HTR-8/SVneo (cell line): ENCODE measurements around the gene CERKL.

ENCODE experiments used
- DNase-seq: peaks from one replicate; pipeline ENCODE4 v3.0.0; 2011; ENCODE audit warnings: low spot score, mixed read lengths; ENCODE audit not compliant: insufficient read length
- FAIRE-seq: peaks from 2 replicates; lab custom pipeline; 2011; peaks lifted over from hg19 to GRCh38; lab: Jason Lieb, UNC

Gene CERKL

DNA sequence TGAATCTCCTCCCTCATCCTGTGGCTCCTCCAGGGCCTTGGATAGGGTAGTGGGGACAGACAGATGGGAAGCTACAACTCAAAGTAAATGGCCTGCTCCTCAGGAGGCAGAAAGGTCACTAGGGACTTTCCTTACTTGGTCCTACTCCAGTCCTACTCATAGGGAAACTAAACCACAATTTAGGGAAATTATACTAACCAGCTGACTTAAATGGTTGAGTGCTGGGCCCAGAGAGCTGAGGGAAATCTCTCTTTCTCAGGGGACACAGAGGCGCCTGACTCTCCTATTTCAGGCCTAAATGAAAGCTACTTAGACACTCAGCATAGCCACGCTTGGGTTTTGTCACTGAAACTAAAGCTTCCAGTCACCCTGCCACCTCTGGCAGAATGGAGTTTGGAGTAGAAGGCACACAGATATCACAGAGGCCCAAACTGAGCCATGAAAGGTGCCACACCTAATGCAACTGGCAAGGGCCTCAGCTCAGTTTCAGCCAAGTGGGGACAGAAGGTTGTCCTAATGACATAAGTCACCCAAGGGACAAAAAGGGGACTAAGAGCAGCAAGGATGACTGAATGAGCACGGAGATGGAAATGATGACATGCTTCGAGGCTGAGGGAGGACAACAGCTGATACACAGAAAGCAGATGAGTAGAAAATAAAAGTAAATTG, 24.0 kb downstream of the CERKL start:
- no peak for FAIRE-seq
- DNase-seq: no peak

DNA sequence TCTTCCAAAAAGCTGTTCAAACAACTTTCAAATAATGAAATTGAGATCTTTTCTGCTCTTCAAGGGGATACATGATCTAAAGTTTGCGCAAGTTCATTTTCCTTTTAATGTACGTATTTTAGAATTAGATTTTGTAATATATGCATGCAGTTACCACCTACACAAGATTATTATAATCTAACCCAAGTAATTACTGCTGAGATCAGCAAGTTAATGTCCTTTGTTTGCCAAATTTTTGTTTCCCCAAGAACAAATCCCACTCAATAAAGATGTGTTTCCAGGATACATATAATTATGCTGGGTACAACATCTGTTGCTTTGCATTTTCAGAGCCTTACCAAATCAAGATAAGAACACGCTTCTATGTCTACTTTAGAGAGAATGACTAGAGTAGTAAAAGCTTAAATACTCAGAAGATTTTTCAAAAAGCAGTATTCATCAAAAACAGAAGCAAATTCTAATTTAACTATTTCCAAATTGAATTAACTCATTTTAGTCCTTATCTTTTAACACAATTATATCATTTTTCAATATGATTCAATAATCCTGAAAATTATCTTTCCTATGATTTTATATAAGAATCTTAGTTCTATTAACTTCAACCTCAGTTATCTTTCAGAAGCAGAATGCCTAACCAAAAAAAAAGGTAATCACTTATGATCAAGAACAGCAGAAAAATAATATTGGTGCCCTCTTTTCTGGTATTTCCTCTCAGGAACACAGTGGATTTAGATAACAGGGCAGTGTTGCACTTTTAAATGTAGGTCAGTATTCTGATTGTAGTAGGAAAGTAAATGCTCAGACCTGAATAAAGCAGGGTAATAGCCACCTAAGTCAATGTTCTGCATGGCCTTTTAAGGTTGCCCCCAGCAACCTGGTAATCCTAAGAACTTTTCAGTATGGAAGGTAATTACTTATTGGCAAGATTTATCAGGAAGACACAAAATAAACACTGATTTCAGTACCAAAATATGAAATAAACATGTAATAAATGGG, 28.0 kb downstream of the CERKL start:
- FAIRE-seq (no peak), DNase-seq (no peak)

DNA sequence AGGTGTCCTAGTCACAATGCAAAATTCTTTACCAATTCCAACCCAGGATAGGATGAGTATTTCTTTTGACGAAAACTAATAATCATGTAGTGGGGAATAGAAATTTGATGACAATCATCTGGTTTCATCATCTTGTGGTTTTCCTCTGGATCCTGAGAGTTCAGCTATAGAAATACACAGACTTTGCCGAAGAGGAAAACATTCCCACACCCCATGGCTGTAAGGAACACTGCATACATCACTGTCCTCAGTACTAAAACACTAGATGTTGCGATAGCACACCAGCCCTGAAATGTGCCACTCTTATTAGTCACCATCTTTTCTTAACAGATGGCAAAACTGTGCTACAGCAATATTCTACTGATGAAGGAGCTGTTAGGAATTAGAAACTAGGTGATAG, 29.4 kb downstream of the CERKL start:
- FAIRE-seq: no peak
- peak; percentile 2 for DNase-seq

DNA sequence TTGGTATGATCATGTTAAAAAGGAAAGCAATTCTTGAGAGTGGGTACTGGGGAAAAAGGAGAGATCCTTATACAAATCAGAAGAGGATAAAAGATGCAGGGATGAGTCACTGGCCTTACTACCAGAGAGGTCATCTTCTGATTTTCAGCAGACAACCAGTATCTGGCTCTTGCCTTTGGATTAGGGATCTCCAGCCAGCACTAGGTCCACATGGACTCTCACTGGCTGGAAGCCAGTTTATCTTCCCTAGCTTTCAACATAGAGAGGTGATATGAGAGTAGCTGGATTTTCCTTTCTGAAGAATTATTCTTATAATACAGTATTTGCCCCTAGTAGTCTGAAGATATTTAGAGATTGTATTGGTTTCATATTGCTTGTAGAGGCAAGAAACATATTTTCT, 30.2 kb downstream of the CERKL start:
- no peak for FAIRE-seq

DNA sequence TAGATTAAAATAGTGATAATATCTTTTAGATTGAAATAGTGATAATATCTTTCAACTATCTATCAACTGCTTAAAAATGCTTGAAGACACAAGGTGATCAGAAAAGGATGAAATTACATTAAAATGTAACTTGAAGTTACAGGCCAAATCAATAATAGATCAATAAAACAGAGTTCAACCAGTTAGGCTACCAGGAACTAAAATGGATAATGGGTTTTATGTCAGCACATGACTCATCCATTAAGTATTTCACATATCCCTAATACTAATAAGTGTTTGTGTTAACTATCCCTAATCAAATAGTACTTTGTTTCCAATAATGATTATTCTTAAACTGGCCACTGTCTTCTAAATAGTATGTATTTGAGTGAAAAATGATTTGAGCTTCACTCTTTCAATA, 33.7 kb downstream of the CERKL start:
- DNase-seq (no peak), FAIRE-seq (no peak)

More for the DNA sequence above, 30.2 kb downstream of the CERKL start:
- no peak for DNase-seq

DNA sequence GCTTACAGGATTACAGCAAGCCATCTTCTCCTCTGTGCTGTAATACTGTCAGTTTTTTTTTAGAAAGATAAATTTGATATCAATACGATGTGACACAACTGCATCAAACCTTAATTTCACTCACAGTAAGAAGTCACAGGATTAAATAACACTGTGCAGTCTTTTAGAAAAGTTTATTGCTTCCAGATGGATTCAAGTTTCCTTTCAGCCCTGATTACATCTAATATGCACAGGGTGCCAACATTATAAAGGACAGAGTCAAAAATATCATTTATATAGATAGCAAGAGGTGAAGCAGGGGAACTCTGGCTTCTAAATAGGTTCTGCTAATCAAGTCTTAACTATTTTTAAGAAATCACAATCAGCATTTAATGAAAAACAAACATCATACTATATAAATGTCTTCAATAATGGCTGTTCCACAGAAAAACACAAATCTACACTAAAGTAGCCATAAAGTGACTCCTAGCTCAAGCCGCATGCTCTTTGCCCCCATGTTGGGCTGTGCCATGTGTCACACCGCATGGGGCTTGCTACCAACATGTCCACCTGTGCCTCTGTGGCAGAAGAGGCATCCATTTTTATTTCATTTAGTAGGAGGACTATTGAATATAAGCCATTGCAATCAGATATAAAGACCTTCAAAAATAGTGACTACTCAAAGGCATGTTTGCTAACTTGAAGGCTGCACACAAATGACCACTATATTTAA, 35.0 kb downstream of the CERKL start:
- FAIRE-seq: no peak

DNA sequence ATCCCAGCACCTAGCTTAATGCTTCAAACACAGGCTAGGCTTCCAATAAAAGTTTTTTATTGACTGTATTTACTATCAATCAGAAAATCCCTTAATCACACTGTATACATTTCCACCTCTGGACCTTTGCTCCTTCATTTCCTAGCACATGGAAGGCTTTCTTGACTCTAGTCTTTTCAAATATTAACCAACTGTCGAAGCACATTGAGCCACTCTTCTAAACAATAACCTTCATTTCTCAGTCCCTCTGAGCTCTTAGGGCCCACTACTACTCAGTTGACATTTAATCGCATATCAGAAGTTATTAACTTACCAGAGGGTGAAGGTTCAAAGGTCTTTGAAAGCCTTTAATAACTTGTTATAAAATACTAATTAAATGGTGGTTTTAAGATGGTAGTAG, 37.4 kb downstream of the CERKL start:
- DNase-seq (no peak), FAIRE-seq (no peak)

More for the DNA sequence above, 35.0 kb downstream of the CERKL start:
- DNase-seq: no peak

DNA sequence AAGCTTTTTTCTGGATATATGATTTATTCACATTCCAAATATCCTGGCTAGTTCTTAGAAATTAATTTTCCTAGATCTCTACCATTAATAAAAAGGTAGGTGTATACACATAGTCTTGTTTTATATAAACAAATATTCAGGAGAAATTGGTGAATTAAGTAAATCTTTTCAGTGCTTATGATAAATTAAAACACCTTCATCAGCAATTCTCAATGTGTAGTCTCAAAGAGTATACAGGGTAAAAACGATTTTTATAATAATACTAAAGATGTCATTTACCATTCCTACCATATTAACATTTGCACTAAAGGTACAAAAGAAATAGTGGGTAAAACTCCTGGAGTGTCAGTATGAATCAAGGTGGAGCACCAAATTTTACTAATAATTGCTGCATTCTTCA, 40.2 kb downstream of the CERKL start:
- DNase-seq (no peak), FAIRE-seq (no peak)

DNA sequence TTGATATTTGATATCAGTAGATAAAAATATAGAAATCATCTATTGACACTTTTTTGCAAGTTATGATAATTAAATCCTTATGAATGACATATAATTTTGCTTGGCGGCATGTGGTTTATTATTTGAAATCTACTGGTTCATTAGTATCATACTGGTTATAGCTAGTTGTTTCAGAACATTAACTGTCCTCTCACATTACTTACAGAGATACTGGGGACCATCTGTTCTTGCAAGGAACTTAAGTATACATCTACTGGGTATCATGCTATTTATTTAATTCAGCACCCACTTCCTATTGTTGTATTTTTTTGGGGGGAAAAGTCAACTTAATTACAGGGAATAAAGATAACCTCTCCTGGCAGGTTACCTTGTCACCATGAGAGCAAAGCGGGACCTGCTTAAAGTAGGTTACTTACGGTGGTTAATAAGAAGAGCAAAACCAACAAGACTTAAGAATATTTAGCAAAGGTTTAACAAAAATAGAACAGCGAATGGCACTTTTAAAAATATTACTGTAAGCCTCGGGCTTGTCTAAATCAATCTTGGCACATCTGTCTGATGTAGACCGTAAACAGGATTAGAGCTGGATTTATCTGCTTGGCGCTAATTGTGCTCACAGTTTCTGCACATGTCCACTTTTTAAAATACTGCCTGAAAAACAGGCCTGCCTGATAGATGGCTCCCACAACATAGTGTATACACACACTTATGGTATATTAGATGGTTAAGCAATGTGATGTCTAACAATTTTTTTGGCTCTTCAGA, 41.8 kb downstream of the CERKL start:
- no peak for DNase-seq
- FAIRE-seq: no peak

DNA sequence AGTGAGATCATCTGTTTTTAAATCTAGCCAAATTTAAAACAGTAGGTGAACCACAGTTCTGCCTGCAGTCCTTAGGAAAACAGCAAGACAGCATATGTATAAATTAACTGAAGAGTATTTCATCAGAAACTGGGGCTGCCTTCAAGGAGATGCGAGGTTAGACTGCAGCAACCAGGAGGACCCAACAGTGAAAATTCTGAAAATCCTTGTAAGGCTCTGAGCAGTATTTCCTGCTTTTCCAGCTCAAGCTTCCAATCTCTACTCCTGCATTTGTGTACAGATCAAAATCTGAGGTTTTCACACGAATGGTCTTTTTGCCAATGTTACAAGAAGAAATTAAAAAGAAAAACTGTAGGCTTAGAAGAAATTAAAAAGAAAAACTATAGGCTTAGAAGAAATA, 43.7 kb downstream of the CERKL start:
- no peak for FAIRE-seq
- no peak for DNase-seq

DNA sequence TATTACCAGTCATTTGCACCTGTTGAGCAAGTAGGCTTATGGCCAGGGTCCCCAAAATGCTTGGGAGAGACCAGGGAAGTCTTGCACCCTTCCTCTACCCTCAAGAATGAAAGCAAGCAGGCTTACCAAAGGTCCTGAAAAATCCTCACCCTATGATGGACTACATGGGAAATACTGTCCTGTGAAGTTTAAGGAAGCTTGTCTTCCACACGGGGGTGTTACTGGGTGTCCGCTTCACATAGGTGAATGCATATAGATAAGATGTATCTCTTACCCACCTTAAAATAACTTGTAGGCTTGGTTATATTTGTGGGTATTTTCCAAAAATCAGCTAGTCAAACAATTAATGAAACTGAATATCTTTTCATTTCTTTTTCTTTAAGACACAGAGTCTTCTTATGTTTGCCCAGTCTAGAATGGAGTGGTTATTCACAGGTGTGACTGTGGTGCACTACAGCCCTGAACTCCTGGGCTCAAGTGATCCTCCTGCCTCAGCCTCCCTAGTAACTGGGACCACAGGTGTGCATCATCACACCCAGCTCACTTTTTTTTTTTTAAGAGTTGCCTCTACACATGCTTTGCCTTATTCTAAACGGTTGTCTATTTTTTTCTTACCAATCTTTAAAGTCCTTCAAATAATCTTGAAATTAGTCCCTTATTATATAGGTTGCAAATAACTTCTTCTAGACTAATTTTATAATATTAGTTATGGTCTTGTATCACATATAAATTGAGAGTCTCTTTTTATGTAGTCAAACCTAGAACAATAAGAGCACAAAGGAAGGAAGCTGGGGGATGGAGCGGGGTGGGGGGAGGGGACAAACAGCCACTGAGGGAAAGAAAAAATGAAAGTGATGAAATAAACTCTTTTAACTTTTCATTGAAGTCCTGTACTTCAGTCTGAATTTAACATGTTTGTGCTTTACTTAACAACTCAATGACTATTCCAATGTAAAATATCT, 49.0 kb downstream of the CERKL start:
- DNase-seq: no peak
- no peak for FAIRE-seq

DNA sequence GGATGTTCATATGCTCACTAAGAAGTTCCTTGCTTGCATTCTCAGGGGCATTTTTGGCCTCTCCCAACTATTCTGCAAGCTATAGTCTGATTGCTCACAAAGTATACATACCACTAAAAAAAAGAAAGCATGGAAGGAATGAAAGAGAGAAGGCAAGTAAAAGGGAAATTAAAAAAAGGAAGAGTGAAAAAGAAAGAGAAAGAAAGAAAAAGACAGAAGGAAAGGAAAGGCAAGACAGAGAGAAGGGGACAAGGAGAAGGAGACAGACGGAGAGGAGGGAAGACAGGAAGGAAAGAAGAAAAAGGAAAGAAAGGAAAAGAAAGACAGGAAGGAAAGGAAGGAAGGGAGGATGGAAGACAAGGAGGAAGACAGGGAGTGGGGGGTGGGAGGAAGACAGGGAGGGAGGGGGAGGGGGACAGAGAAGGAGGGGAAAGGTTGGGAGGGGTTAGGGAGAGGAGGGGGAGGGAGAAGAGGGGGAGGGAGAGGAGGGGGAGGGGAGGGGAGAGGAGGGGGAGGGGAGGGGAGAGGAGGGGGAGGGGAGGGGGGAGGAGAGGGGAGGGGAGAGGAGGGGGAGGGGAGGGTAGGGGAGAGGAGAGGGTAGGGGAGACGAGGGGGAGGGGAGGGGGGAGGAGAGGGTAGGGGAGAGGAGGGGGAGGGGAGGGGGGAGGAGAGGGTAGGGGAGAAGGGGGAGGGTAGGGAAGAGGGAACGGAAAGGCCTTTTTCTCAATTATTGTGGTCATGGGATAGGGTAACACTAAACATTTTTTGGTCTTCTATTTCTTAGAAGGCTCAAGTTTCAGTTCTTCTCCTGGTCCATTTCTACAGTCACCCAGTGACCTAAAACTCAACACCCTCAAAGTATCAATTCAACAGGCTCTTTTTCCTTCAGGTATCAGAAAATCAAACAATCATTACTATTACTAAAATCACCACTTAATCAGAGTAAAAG, 50.7 kb downstream of the CERKL start:
- FAIRE-seq: no peak

DNA sequence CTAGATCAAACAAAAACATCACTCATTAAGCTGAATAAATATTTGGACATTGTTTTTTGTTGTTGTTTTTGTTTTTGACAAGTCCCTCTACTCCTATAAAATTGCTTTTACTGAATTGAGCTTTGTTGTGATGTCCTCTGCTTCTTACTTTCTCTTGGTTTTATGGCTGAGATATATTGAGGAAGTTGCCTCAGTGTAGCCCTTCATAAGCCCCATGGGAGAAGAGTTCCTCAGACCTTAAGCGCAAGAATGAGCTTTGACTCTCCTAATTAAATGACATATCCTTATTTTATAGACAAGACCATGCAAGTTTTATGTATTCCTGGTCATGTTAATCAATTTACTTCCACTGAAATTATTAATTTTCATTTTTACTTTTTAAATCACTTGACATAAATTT, 54.9 kb downstream of the CERKL start:
- FAIRE-seq (no peak), DNase-seq (no peak)

More for the DNA sequence above, 50.7 kb downstream of the CERKL start:
- no peak for DNase-seq

DNA sequence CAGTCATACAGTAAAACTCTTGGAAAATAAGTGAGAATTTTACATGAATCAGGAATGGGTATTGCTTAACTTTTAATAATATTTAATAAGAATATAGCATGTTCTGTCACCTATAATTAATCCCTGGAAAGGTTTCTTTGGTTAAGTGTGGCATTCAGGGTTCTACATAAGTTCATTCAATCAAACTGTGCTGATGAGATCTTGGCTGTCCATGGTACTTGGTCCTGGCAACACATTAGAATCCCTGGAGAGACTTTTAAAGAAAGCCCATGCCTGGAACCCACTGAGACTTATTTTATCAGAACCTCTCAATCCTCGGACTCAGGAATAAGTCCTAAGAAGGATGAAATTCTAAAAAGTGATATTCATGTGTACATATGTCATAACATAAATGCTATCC, 60.3 kb downstream of the CERKL start:
- FAIRE-seq (no peak), DNase-seq (no peak)

DNA sequence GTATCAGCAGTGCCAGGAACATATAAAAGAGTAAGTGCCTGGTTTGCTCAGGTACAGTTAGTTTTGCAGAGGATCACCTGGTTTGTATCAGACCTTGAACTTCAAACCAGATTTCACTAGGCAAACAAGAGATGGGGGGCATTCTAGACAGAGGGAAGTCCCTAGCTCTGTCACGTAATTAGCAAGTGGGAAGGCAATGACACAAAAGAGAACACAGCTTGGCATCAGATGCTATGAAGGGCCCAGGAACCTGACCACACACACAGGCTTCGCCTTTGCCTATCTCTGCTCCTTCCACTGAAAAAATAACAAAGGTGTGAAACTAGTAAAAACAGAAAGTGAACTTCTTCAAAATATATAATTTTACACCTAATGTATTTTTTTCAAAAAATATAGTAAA, 62.6 kb downstream of the CERKL start:
- FAIRE-seq (no peak), DNase-seq (no peak)

DNA sequence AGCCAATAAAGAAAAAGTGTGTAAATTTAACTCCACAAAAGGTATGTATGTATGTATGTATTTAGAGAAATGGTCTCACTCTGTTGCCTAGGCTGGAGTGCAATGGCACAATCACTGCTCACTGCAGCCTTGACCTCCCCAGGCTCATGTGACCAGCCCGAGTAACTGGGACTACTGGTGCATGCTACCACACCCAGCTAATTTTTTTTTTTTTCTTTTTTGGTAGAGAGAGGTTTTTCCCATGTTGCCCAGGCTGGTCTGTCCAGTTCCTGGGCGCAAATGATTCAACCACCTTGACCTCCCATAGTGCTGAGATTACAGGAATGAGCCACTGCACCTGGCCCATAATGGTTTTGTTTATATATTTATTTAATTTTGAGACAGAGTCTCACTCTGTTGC, 67.1 kb downstream of the CERKL start:
- DNase-seq: no peak
- FAIRE-seq: no peak

DNA sequence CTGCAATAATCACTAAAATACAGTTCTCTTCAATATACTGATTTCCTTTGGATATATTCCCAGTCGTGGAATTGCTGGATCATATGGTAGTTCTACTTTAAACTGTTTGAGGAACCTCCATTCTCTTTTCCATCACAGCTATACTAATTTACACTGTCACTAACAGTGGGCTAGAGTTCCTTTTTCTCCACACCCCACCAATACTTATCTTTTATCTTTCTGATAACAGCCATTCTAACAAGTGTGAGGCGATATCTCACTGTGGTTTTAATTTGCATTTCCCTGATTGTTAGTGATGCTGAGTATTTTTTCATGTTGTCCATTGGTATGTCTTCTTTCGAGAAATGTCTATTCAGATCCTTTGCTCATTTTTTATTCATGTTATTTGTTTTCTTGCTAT, 68.4 kb downstream of the CERKL start:
- FAIRE-seq: no peak
- no peak for DNase-seq

DNA sequence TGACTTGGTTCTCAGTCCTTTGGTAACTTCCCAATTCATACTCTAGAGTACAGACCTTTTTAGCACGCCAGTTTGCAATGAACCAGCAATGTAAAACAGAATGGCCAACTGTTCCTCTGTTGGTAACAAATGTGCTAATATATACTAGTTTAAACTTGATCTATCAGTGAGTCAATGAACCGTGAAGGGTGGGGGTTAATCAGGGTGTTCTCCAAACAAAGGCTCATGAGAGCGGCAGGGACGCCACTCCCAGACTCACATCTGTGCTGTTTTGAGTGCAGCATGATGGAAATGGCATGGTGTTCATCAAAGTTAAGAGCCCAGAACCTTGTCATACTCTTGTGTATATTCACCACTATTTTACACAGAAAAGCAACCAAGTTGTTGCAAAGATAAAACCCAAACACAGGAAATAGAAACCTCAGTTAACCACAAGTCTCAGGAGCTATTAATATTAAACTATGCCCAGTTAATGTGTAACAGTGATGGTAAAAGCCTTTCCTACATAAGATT, 70.3 kb downstream of the CERKL start:
- DNase-seq: no peak
- FAIRE-seq: no peak
